GM12878 (cell line): ENCODE results near the gene F3. TPM values are rescaled to one million over a fixed set of nuclear protein-coding genes. Genes with fewer than 3 reads are reported as not detected.

Source experiments
- ATAC-seq: fragments of 200-7000 bp; cut with Tn5 transposase; 3 replicates; pipeline ENCODE4 v1.9.1; 2020; ENCODE audit warnings: mild to moderate bottlenecking, moderate library complexity
- BruUV-seq: library from RNA; stranded (reverse); fragments of 400-500 nt; replicated peaks from 2 replicates; lab custom pipeline; 2021; lab: Mats Ljungman, UMichigan
- CTCF ChIA-PET: fragments of 300-600 bp; sonication (Branson Sonifier 250); formaldehyde crosslinking; extraction: SDS; loops from one replicate; lab custom pipeline; 2021; ENCODE audit warnings: inconsistent platforms; lab: Yijun Ruan, JAX
- POLR2A ChIA-PET: fragments of 350-600 bp; formaldehyde crosslinking; extraction: SDS; loops from one replicate; lab custom pipeline; 2021; ENCODE audit warnings: inconsistent platforms; lab: Charles Lee
- RAD21 ChIA-PET: fragments of 300-600 bp; sonication (Branson Sonifier 250); formaldehyde crosslinking; loops from one replicate; lab custom pipeline; 2023; ENCODE audit warnings: antibody characterized with exemption; ENCODE audit not compliant: unreplicated experiment; lab: Charles Lee
- SMC1A ChIA-PET: fragments of 300-600 bp; sonication (Branson Sonifier 250); formaldehyde crosslinking; loops from one replicate; lab custom pipeline; 2023; ENCODE audit not compliant: unreplicated experiment, uncharacterized antibody; lab: Charles Lee
- DNase-seq: peaks from one replicate; pipeline ENCODE4 v3.0.0-alpha.2; 2011; ENCODE audit warnings: low read depth, low spot score
- FAIRE-seq: peaks from 3 replicates; lab custom pipeline; 2011; peaks lifted over from hg19 to GRCh38; lab: Jason Lieb, UNC
- H2AFZ ChIP-seq: 2 replicates; pipeline ENCODE4 v1.6.0; 2011; ENCODE audit warnings: low read depth, low read length, control low read depth; ENCODE audit not compliant: control insufficient read depth
- H3K27ac ChIP-seq: 2 replicates; pipeline ENCODE4 v1.5.1; 2011; ENCODE audit warnings: control low read depth; ENCODE audit not compliant: control insufficient read depth, insufficient read depth
- H3K27me3 ChIP-seq, 2 experiments: replicated peaks in 1 of 2; 2 replicates each; pipeline versions ENCODE4 v1.6.0 to v1.6.1; 2011; ENCODE audit warnings: low read length in 1 of 2; ENCODE audit not compliant: control insufficient read depth in 2 of 2, insufficient read depth in 2 of 2
- H3K36me3 ChIP-seq, 2 experiments: 2 replicates each; pipeline ENCODE4 v1.5.1; 2011; ENCODE audit warnings: low read length in 1 of 2; ENCODE audit not compliant: control insufficient read depth in 2 of 2, insufficient read depth in 2 of 2
- H3K4me1 ChIP-seq: 2 replicates; pipeline ENCODE4 v1.6.1; 2011; ENCODE audit warnings: mild to moderate bottlenecking, low read length, moderate library complexity, mixed read lengths; ENCODE audit not compliant: control insufficient read depth, insufficient read depth
- H3K4me2 ChIP-seq: 2 replicates; pipeline ENCODE4 v1.6.0; 2011; ENCODE audit warnings: control low read depth; ENCODE audit not compliant: control insufficient read depth, insufficient read depth
- H3K4me3 ChIP-seq: fragments of 200-600 bp; sonication (generic); 2 replicates; pipeline ENCODE4 v1.5.1; 2016
- H3K79me2 ChIP-seq: 2 replicates; pipeline ENCODE4 v1.6.0; 2011; ENCODE audit warnings: low read length; ENCODE audit not compliant: control insufficient read depth, insufficient read depth
- H3K9ac ChIP-seq: 2 replicates; pipeline ENCODE4 v1.8.0; 2011; ENCODE audit warnings: low read length, control low read depth, mixed read lengths; ENCODE audit not compliant: control insufficient read depth, insufficient read depth
- H3K9me3 ChIP-seq: replicated peaks from 3 replicates; pipeline ENCODE4 v1.5.1; 2011; ENCODE audit warnings: mild to moderate bottlenecking, low read length; ENCODE audit not compliant: control insufficient read depth, insufficient read depth
- H4K20me1 ChIP-seq: 2 replicates; pipeline ENCODE4 v1.6.0; 2011; ENCODE audit not compliant: control insufficient read depth, insufficient read depth
- ATF3 ChIP-seq: IDR thresholded peaks from 2 replicates; pipeline ENCODE4 v1.6.1; 2011; ENCODE audit warnings: low read depth, mild to moderate bottlenecking, low read length, moderate library complexity, borderline replicate concordance; ENCODE audit errors: extremely low read depth
- ELK1 ChIP-seq: IDR thresholded peaks from 2 replicates; pipeline ENCODE4 v1.6.1; 2012; ENCODE audit warnings: low read depth, low read length, improper control_type of control experiment
- FOS ChIP-seq: IDR thresholded peaks from 3 replicates; pipeline ENCODE4 v1.6.1; 2011; ENCODE audit warnings: borderline replicate concordance; ENCODE audit not compliant: insufficient read length; ENCODE audit errors: extremely low read depth
- HCFC1 ChIP-seq: fragments of 150-350 bp; IDR thresholded peaks from 2 replicates; pipeline ENCODE4 v1.6.1; 2014; ENCODE audit warnings: low read length
- NKRF ChIP-seq: fragments of 450-650 bp; conservative IDR thresholded peaks from 2 replicates; pipeline ENCODE4 v1.6.1; 2017; ENCODE audit warnings: mild to moderate bottlenecking, moderate library complexity
- NR2C1 ChIP-seq: fragments of 450-650 bp; IDR thresholded peaks from 2 replicates; pipeline ENCODE4 v1.6.1; 2017; ENCODE audit warnings: antibody characterized with exemption, mild to moderate bottlenecking, moderate library complexity
- PKNOX1 ChIP-seq: fragments of 450-650 bp; IDR thresholded peaks from 2 replicates; pipeline ENCODE4 v1.6.1; 2016; ENCODE audit warnings: mild to moderate bottlenecking
- SUPT20H ChIP-seq: IDR thresholded peaks from 2 replicates; pipeline ENCODE4 v1.6.1; 2011; ENCODE audit warnings: low read depth, mild to moderate bottlenecking, low read length, moderate library complexity, borderline replicate concordance; ENCODE audit not compliant: control insufficient read depth
- ZNF217 ChIP-seq: fragments of 450-650 bp; IDR thresholded peaks from 2 replicates; pipeline ENCODE4 v1.6.1; 2017; ENCODE audit warnings: antibody characterized with exemption, mild to moderate bottlenecking
- WGBS: methylation state at CpG from one replicate; pipeline ENCODE4 v1.1.6; 2016; ENCODE audit warnings: low lambda C conversion rate; ENCODE audit not compliant: insufficient replicate concordance, insufficient coverage; ENCODE audit errors: missing lambda C conversion rate; 5-methylcytosine and 5-hydroxymethylcytosine counted together
- in situ Hi-C: fragments of 300-500 bp; cut with MboI; formaldehyde crosslinking; loops from 9 replicates; pipeline ENCODE4 v1.14.3; 2018; ENCODE audit warnings: mixed read lengths
- intact Hi-C: fragments of 100-400 bp; cut with micrococcal nuclease; formaldehyde crosslinking; loops from one replicate; pipeline ENCODE4 v1.14.2; 2022; ENCODE audit not compliant: unreplicated experiment
- polyA plus RNA-seq, 11 experiments: library from polyadenylated mRNA; depleted of rRNA in 4 of 11; unstranded in 6 of 11; stranded (reverse) in 5 of 11; fragments of >200 nt; fragmentation: Nextera tagmentation in 4 of 11; fragmentation: Illumina TruSeq in 1 of 11; extraction: Ambion mirVana in 4 of 11; extraction: Trizol in 1 of 11; gene quantifications; 1 replicate in 1 of 11; 2 replicates in 10 of 11; pipeline versions ENCODE4 v1.2.1 to v1.2.3, GENCODE V29; 2011 to 2016; ENCODE audit warnings: inconsistent platforms in 2 of 11, missing spikeins in 2 of 11, low read depth in 1 of 11
- total RNA-seq, 4 experiments: library from RNA; depleted of rRNA in 3 of 4; stranded (reverse); fragments of >200 nt in 3 of 4; fragmentation: Illumina TruSeq in 1 of 4; extraction: Trizol in 1 of 4; gene quantifications; 2 replicates each; pipeline versions ENCODE4 v1.2.1 to v1.2.3, GENCODE V29; 2013 to 2021

F3 gene
- total and polyA plus RNA-seq, 10 of the 15 experiments (the other 5 are each of a cell fraction or from before 2014, with no cell fraction given): 0.18 to 0.33 TPM; not detected in 8

GRCh38 chr1:94565901-94566300, 24.3 kb upstream of the F3 start:
- Histone ChIP-seq H2AFZ (no peak overlapping the region), H3K9ac (no peak overlapping the region), H3K4me2 (no peak overlapping the region), H4K20me1 (no peaks in the 10 kb centered on the region), H3K27ac (no peak overlapping the region), H3K27me3 (no peaks in the 10 kb centered on the region), H3K4me3 (no peak overlapping the region), H3K4me1 (no peaks in the 10 kb centered on the region), H3K36me3 (no peaks in the 10 kb centered on the region), H3K9me3 (no peaks in the 10 kb centered on the region; the same call in 2 of the 3 replicates), H3K79me2 (no peaks in the 10 kb centered on the region)
- ChIA-PET RAD21 (no interaction called here), SMC1A (no interaction called here), POLR2A (no interaction called here), CTCF (no interaction called here)
- in situ Hi-C loops (no loop called here), intact Hi-C loops (no loop called here)
- WGBS: 38% methylated on average over 2 of the region's 2 CpGs
- no peak for TF ChIP-seq ZNF217
- TF ChIP-seq ELK1: no peak
- TF ChIP-seq NKRF: no peak
- TF ChIP-seq NR2C1: no peak
- no peak for TF ChIP-seq HCFC1
- TF ChIP-seq FOS: no peak
- TF ChIP-seq PKNOX1: no peak
- TF ChIP-seq SUPT20H: no peak
- no peak for TF ChIP-seq ATF3
- no TSS peak for BruUV-seq
- DNase-seq (no peak), ATAC-seq (no peak), FAIRE-seq (no peak)
